Smooth muscle cell (in vitro differentiated cells): Measurements from ENCODE around the gene ERMARD. TPM values are rescaled to one million over a fixed set of nuclear protein-coding genes. Genes with fewer than 3 reads are reported as not detected.
A peak's percentile ranks its signal among the peaks of the same experiment; 100 is the strongest.

ENCODE experiments used
- DNase-seq: peaks from one replicate; lab custom pipeline; 2025; ENCODE audit not compliant: unreplicated experiment; lab: John Stamatoyannopoulos, UW
- H2AFZ ChIP-seq: fragments of 200-600 bp; sonication (generic); 2 replicates; pipeline ENCODE4 v1.6.0; 2016; ENCODE audit warnings: antibody characterized with exemption, low read depth, mild to moderate bottlenecking
- H3F3A ChIP-seq: fragments of 200-600 bp; sonication (generic); 2 replicates; pipeline ENCODE4 v1.6.0; 2017; ENCODE audit warnings: antibody characterized with exemption, low read depth
- H3K27ac ChIP-seq: fragments of 200-600 bp; sonication (generic); 2 replicates; pipeline ENCODE4 v1.5.1; 2016; ENCODE audit warnings: low read depth, mild to moderate bottlenecking
- H3K27me3 ChIP-seq: fragments of 200-600 bp; sonication (generic); 2 replicates; pipeline ENCODE4 v1.6.1; 2016; ENCODE audit warnings: low read depth, mild to moderate bottlenecking
- H3K36me3 ChIP-seq: fragments of 200-600 bp; sonication (generic); 2 replicates; pipeline ENCODE4 v1.5.1; 2016; ENCODE audit warnings: low read depth
- H3K4me1 ChIP-seq: fragments of 200-600 bp; sonication (generic); 2 replicates; pipeline ENCODE4 v1.5.1; 2016; ENCODE audit warnings: low read depth
- H3K4me2 ChIP-seq: fragments of 200-600 bp; sonication (generic); 2 replicates; pipeline ENCODE4 v1.6.0; 2016; ENCODE audit warnings: mild to moderate bottlenecking
- H3K4me3 ChIP-seq: fragments of 200-600 bp; sonication (generic); 2 replicates; pipeline ENCODE4 v1.5.1; 2016; ENCODE audit warnings: mild to moderate bottlenecking
- H3K79me2 ChIP-seq: fragments of 200-600 bp; sonication (generic); 2 replicates; pipeline ENCODE4 v1.6.0; 2016; ENCODE audit warnings: low read depth, mild to moderate bottlenecking
- H3K9ac ChIP-seq: fragments of 200-600 bp; sonication (generic); 2 replicates; pipeline ENCODE4 v1.6.0; 2016; ENCODE audit warnings: low read depth
- H3K9me3 ChIP-seq: fragments of 200-600 bp; sonication (generic); replicated peaks from 2 replicates; pipeline ENCODE4 v1.5.1; 2016; ENCODE audit warnings: low read depth
- H4K20me1 ChIP-seq: fragments of 200-600 bp; sonication (generic); 2 replicates; pipeline ENCODE4 v1.6.0; 2016; ENCODE audit warnings: low read depth
- WGBS: methylation state at CpG from one replicate; pipeline ENCODE4 v1.1.7; 2016; ENCODE audit warnings: low lambda C conversion rate; 5-methylcytosine and 5-hydroxymethylcytosine counted together
- polyA plus RNA-seq: library from polyadenylated mRNA; unstranded; fragments of >200 nt; fragmentation: Nextera tagmentation; extraction: Ambion mirVana; gene quantifications from 2 replicates; pipeline ENCODE4 v1.2.1, GENCODE V29; 2016
- total RNA-seq: library from RNA; depleted of rRNA; stranded (reverse); fragments of >200 nt; gene quantifications from 2 replicates; pipeline ENCODE4 v1.2.3, GENCODE V29; 2014
- TF ChIP-seq, protein P1 (sequence below): fragments of 200-600 bp; sonication (generic); IDR thresholded peaks from 2 replicates; pipeline ENCODE4 v1.5.1; 2017; ENCODE audit warnings: borderline replicate concordance, mild to moderate bottlenecking, antibody characterized with exemption; ENCODE audit not compliant: insufficient read depth, poor library complexity, severe bottlenecking

The ERMARD gene
- total and polyA plus RNA-seq, 2 experiments from 2014 or later: 23.2 to 55.9 TPM

DNA sequence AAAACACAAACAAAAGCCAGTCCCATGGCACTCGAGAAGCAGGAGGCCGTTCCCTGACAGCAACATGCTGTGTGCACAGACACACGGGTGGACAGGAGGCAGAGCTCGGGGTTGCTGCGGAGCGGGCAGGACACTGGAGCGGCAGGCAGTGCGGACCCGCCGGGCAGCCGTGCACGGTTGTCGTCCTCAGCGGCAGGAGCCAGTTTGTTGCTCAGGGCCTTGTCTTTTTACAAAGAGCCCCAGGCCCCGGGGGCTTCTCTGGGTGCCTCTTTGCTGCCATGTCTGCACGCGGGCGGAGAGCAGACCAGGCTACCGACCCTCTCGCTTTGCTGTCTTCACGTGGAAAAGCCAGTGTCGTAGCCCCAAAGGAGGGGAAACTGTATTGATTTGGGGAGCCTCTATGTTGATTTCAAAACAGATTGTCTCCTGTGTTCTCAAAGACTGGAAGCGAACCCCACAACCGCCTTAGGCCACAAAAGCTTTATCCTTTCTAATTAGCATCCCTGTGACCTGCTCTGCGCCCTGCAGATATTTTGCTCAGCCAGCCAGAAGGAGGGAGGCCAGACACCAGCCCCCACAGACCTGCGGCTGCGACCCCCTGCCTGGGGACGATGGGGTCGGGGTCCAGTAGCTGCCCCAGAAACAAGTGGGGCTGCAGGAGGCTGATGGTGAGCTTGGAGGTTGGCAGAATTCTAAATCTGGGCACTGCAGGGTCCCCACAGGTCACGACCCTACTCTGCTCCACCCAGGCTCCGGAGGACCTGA, 50.2 kb downstream of the ERMARD start:
- Histone ChIP-seq H3K4me2 (no peak overlapping the region), H2AFZ (no peak overlapping the region), H4K20me1 (no peaks in the 10 kb centered on the region), H3K4me1 (peaks cover 14% of the 10 kb centered on the region), H3K79me2 (no peaks in the 10 kb centered on the region), H3K27me3 (peaks cover 20% of the 10 kb centered on the region), H3K27ac (no peak overlapping the region), H3K4me3 (no peak overlapping the region), H3K9ac (no peak overlapping the region), H3F3A (peaks cover 8% of the 10 kb centered on the region), H3K9me3 (no peaks in the 10 kb centered on the region), H3K36me3 (no peaks in the 10 kb centered on the region)
- TF ChIP-seq, protein P1, sequence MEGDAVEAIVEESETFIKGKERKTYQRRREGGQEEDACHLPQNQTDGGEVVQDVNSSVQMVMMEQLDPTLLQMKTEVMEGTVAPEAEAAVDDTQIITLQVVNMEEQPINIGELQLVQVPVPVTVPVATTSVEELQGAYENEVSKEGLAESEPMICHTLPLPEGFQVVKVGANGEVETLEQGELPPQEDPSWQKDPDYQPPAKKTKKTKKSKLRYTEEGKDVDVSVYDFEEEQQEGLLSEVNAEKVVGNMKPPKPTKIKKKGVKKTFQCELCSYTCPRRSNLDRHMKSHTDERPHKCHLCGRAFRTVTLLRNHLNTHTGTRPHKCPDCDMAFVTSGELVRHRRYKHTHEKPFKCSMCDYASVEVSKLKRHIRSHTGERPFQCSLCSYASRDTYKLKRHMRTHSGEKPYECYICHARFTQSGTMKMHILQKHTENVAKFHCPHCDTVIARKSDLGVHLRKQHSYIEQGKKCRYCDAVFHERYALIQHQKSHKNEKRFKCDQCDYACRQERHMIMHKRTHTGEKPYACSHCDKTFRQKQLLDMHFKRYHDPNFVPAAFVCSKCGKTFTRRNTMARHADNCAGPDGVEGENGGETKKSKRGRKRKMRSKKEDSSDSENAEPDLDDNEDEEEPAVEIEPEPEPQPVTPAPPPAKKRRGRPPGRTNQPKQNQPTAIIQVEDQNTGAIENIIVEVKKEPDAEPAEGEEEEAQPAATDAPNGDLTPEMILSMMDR: no peak
- DNase-seq: no peak
- 87% methylated on average over 31 of the region's 31 CpGs for WGBS

DNA sequence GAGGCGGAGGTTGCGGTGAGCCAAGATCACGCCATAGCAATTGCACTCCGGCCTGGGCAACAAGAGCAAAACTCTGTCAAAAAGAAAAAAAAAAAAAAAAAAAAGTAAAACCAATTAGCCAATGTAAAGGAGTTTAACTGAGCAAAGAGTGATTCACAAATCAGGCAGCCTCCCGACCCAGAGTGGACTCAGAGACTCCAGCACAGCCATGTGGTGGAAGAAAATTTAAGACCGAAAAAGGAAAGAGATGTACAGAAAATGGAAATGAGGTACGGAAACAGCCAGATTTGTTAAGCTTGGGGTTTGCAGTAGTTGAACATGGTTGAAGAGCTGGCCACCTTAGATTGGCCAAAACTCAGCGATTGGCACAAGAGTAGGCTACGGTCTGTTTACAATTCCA, 51.4 kb downstream of the ERMARD start:
- H3F3A ChIP-seq: peaks cover 8% of the 10 kb centered on the region
- DNase-seq: no peak
- no peaks in the 10 kb centered on the region for H3K9me3 ChIP-seq
- H3K27ac ChIP-seq: peak overlapping the region; percentile 17
- H2AFZ ChIP-seq: no peak overlapping the region
- TF ChIP-seq, protein P1: no peak
- H3K9ac ChIP-seq: no peak overlapping the region
- H4K20me1 ChIP-seq: no peaks in the 10 kb centered on the region
- no peaks in the 10 kb centered on the region for H3K36me3 ChIP-seq
- peaks cover 14% of the 10 kb centered on the region for H3K4me1 ChIP-seq
- no peaks in the 10 kb centered on the region for H3K79me2 ChIP-seq
- 82% methylated on average over 9 of the region's 9 CpGs for WGBS
- H3K4me3 ChIP-seq: no peak overlapping the region
- H3K4me2 ChIP-seq: peak overlapping the region; percentile 6
- H3K27me3 ChIP-seq: peaks cover 21% of the 10 kb centered on the region

DNA sequence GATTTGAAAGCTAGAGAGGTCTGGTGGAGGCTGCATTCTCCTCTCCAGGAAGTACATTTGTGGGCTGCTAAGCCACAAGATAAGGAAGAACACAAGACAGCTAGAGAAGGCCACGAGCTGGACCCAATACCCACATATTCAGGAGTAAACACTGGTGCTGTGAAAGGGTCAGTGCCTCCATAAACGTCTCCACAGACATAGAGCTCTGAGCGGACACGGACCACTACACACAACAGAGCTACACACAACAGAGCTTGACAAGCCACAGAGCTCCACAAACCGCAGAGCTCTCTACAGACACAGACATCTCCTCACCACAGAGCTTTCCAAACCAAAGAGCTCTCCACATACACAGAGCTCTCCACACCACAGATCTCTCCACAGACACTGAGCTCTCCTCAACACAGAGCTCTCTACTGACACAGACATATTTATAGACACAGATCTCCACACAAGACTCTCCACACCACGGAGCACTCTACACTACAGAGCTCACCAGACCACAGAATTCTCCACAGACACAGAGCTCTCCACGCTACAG, 51.9 kb downstream of the ERMARD start:
- Histone ChIP-seq H3K9ac (no peak overlapping the region), H3K27me3 (peaks cover 21% of the 10 kb centered on the region), H3K36me3 (no peaks in the 10 kb centered on the region), H3K4me1 (peaks cover 14% of the 10 kb centered on the region), H2AFZ (no peak overlapping the region), H3K4me2 (peak overlapping the region; percentile 6), H3K4me3 (no peak overlapping the region), H3K27ac (peak overlapping the region; percentile 17), H3K79me2 (no peaks in the 10 kb centered on the region), H3F3A (peaks cover 8% of the 10 kb centered on the region), H3K9me3 (no peaks in the 10 kb centered on the region), H4K20me1 (no peaks in the 10 kb centered on the region)
- TF ChIP-seq, protein P1: no peak
- no peak for DNase-seq
- WGBS: 39% methylated on average over 7 of the region's 7 CpGs
